Neural cell (in vitro differentiated cells): ENCODE measurements around the gene PBX2. TPM values are rescaled to one million over a fixed set of nuclear protein-coding genes. Genes with fewer than 3 reads are reported as not detected.

Source experiments
- H2AFZ ChIP-seq: fragments of 200-600, 300-800 bp; sonication (generic), shearing (Covaris generic); 2 replicates; pipeline ENCODE4 v1.6.0; 2014; ENCODE audit warnings: low read depth, mild to moderate bottlenecking, antibody characterized with exemption, low read length, moderate library complexity
- H3F3A ChIP-seq: fragments of 200-600 bp; shearing (Covaris generic); 2 replicates; pipeline ENCODE4 v1.6.1; 2016; ENCODE audit warnings: mild to moderate bottlenecking, moderate library complexity, mixed read lengths, antibody characterized with exemption, low read length; ENCODE audit not compliant: insufficient read depth, poor library complexity, severe bottlenecking
- H3K27ac ChIP-seq: fragments of 200-600, 300-800 bp; sonication (generic), shearing (Covaris generic); 2 replicates; pipeline ENCODE4 v1.5.1; 2014; ENCODE audit warnings: mild to moderate bottlenecking, low read length, moderate library complexity
- H3K27me3 ChIP-seq: fragments of 300-800, 200-600 bp; sonication (generic), shearing (Covaris generic); 2 replicates; pipeline ENCODE4 v1.6.0; 2014; ENCODE audit warnings: mild to moderate bottlenecking, low read depth, low read length, moderate library complexity; ENCODE audit not compliant: insufficient read depth
- H3K36me3 ChIP-seq: fragments of 300-800, 200-600 bp; sonication (generic), shearing (Covaris generic); 2 replicates; pipeline ENCODE4 v1.5.1; 2014; ENCODE audit warnings: mild to moderate bottlenecking, antibody characterized with exemption, low read length, moderate library complexity; ENCODE audit not compliant: insufficient read depth
- H3K4me2 ChIP-seq: fragments of 300-800, 200-600 bp; sonication (generic), shearing (Covaris generic); 2 replicates; pipeline ENCODE4 v1.6.0; 2014; ENCODE audit warnings: mild to moderate bottlenecking, low read length
- H3K4me3 ChIP-seq: fragments of 300-800, 200-600 bp; sonication (generic), shearing (Covaris generic); 2 replicates; pipeline ENCODE4 v1.5.1; 2014; ENCODE audit warnings: mild to moderate bottlenecking, low read length, moderate library complexity
- H3K79me2 ChIP-seq: fragments of 200-600 bp; shearing (Covaris generic); replicated peaks from 2 replicates; pipeline ENCODE4 v1.6.0; 2014; ENCODE audit warnings: mild to moderate bottlenecking, low read length, moderate library complexity; ENCODE audit not compliant: insufficient read depth
- H3K9ac ChIP-seq: fragments of 300-800, 200-600 bp; sonication (generic), shearing (Covaris generic); 2 replicates; pipeline ENCODE4 v1.6.1; 2016; ENCODE audit warnings: mild to moderate bottlenecking, low read length, mixed read lengths
- H3K9me2 ChIP-seq: fragments of 200-600 bp; shearing (Covaris generic); 2 replicates; pipeline ENCODE4 v1.6.1; 2016; ENCODE audit warnings: mild to moderate bottlenecking, low read length, mixed read lengths; ENCODE audit not compliant: insufficient read depth
- H3K9me3 ChIP-seq: fragments of 200-600, 300-800 bp; sonication (generic), shearing (Covaris generic); 2 replicates; pipeline ENCODE4 v1.6.1; 2016; ENCODE audit warnings: mild to moderate bottlenecking, mixed run types, low read length, moderate library complexity, mixed read lengths
- H4K20me1 ChIP-seq: fragments of 200-600 bp; shearing (Covaris generic); 2 replicates; pipeline ENCODE4 v1.6.1; 2016; ENCODE audit warnings: mild to moderate bottlenecking, mixed run types; ENCODE audit not compliant: insufficient read depth
- EP300 ChIP-seq: fragments of 450-650 bp; conservative IDR thresholded peaks from 2 replicates; pipeline ENCODE4 v1.6.1; 2014; ENCODE audit warnings: antibody characterized with exemption, mild to moderate bottlenecking, moderate library complexity; ENCODE audit not compliant: poor library complexity, severe bottlenecking
- EZH2 ChIP-seq: fragments of 200-600, 300-800 bp; shearing (Covaris generic), sonication (generic); IDR thresholded peaks from 2 replicates; pipeline ENCODE4 v1.6.1; 2014; ENCODE audit warnings: antibody characterized with exemption, low read length, borderline replicate concordance, mild to moderate bottlenecking; ENCODE audit not compliant: insufficient read depth, poor library complexity, severe bottlenecking
- MXI1 ChIP-seq: fragments of 450-650 bp; conservative IDR thresholded peaks from 2 replicates; pipeline ENCODE4 v1.6.1; 2014; ENCODE audit warnings: antibody characterized with exemption, mild to moderate bottlenecking; ENCODE audit not compliant: poor library complexity, severe bottlenecking
- RAD21 ChIP-seq: fragments of 450-650 bp; conservative IDR thresholded peaks from 2 replicates; pipeline ENCODE4 v1.6.1; 2014; ENCODE audit warnings: antibody characterized with exemption, mild to moderate bottlenecking, moderate library complexity
- SMC3 ChIP-seq: fragments of 450-650 bp; conservative IDR thresholded peaks from 2 replicates; pipeline ENCODE4 v1.6.1; 2014; ENCODE audit warnings: antibody characterized with exemption, mild to moderate bottlenecking, moderate library complexity; ENCODE audit not compliant: poor library complexity
- TAF1 ChIP-seq: IDR thresholded peaks from 2 replicates; pipeline ENCODE4 v1.6.1; 2012; ENCODE audit warnings: low read depth
- polyA plus RNA-seq: library from polyadenylated mRNA; depleted of rRNA; stranded (reverse); fragments of >200 nt; gene quantifications from 2 replicates; pipeline ENCODE4 v1.2.3, GENCODE V29; 2014
- TF ChIP-seq, protein P1 (sequence below): fragments of 450-650 bp; IDR thresholded peaks from 2 replicates; pipeline ENCODE4 v1.5.1; 2014; ENCODE audit warnings: antibody characterized with exemption, mild to moderate bottlenecking, moderate library complexity; ENCODE audit not compliant: poor library complexity, severe bottlenecking
- TF ChIP-seq, protein P2 (sequence below): IDR thresholded peaks from 2 replicates; pipeline ENCODE4 v1.6.1; 2012; ENCODE audit warnings: borderline replicate concordance

PBX2 gene
- polyA plus RNA-seq, 1 donor from 2014 or later: 53.2 TPM

DNA sequence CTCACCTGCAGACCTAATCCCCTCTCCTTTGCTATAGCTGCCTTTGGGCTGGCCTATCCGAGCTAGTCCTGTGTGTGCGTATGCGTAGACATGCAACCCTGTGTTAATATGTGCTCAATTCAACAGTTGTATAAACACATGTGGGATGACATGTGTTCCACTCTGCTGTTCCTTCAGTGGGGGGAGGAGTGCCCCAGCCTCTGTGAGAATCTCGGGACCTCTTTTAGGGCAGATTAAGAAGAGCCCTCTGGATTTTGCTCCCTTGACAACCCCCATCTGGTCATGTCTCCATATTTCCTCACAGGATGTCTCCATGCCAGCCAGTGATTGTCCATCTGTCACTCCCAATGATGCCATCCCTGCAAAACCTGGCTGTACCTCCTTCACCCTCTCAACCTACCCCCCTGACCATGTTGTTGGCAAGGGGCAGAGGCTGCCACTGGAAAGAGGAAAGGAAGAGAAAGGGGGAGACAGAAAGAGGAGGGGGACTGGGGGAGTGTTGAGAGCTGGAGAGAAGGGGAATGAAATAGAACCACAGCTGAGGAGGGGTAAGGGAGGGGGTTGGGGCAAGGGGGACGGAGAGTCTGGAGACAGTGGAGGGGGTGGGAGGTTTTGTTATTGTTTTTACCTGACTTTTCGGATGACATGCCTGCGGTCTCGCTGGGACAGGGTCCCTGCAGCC lies 38.7 kb downstream of the PBX2 start:
- Histone ChIP-seq H3F3A (no peaks in the 10 kb centered on the region), H3K9me2 (no peaks in the 10 kb centered on the region), H3K9ac (peak overlapping the region; percentile 53), H3K4me2 (peak overlapping the region; percentile 51), H3K27me3 (peaks cover 47% of the 10 kb centered on the region), H3K4me3 (peak overlapping the region; percentile 79), H3K36me3 (no peaks in the 10 kb centered on the region), H4K20me1 (no peaks in the 10 kb centered on the region), H3K79me2 (peaks cover 9% of the 10 kb centered on the region), H3K9me3 (no peaks in the 10 kb centered on the region), H2AFZ (no peak overlapping the region), H3K27ac (no peak overlapping the region)
- TF ChIP-seq SMC3 (no peak), TAF1 (no peak), EZH2 (no peak), MXI1 (peak; percentile 39), EP300 (no peak), RAD21 (no peak)
- TF ChIP-seq, protein P1, sequence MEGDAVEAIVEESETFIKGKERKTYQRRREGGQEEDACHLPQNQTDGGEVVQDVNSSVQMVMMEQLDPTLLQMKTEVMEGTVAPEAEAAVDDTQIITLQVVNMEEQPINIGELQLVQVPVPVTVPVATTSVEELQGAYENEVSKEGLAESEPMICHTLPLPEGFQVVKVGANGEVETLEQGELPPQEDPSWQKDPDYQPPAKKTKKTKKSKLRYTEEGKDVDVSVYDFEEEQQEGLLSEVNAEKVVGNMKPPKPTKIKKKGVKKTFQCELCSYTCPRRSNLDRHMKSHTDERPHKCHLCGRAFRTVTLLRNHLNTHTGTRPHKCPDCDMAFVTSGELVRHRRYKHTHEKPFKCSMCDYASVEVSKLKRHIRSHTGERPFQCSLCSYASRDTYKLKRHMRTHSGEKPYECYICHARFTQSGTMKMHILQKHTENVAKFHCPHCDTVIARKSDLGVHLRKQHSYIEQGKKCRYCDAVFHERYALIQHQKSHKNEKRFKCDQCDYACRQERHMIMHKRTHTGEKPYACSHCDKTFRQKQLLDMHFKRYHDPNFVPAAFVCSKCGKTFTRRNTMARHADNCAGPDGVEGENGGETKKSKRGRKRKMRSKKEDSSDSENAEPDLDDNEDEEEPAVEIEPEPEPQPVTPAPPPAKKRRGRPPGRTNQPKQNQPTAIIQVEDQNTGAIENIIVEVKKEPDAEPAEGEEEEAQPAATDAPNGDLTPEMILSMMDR: no peak
- TF ChIP-seq, protein P2, sequence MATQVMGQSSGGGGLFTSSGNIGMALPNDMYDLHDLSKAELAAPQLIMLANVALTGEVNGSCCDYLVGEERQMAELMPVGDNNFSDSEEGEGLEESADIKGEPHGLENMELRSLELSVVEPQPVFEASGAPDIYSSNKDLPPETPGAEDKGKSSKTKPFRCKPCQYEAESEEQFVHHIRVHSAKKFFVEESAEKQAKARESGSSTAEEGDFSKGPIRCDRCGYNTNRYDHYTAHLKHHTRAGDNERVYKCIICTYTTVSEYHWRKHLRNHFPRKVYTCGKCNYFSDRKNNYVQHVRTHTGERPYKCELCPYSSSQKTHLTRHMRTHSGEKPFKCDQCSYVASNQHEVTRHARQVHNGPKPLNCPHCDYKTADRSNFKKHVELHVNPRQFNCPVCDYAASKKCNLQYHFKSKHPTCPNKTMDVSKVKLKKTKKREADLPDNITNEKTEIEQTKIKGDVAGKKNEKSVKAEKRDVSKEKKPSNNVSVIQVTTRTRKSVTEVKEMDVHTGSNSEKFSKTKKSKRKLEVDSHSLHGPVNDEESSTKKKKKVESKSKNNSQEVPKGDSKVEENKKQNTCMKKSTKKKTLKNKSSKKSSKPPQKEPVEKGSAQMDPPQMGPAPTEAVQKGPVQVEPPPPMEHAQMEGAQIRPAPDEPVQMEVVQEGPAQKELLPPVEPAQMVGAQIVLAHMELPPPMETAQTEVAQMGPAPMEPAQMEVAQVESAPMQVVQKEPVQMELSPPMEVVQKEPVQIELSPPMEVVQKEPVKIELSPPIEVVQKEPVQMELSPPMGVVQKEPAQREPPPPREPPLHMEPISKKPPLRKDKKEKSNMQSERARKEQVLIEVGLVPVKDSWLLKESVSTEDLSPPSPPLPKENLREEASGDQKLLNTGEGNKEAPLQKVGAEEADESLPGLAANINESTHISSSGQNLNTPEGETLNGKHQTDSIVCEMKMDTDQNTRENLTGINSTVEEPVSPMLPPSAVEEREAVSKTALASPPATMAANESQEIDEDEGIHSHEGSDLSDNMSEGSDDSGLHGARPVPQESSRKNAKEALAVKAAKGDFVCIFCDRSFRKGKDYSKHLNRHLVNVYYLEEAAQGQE: no peak

DNA sequence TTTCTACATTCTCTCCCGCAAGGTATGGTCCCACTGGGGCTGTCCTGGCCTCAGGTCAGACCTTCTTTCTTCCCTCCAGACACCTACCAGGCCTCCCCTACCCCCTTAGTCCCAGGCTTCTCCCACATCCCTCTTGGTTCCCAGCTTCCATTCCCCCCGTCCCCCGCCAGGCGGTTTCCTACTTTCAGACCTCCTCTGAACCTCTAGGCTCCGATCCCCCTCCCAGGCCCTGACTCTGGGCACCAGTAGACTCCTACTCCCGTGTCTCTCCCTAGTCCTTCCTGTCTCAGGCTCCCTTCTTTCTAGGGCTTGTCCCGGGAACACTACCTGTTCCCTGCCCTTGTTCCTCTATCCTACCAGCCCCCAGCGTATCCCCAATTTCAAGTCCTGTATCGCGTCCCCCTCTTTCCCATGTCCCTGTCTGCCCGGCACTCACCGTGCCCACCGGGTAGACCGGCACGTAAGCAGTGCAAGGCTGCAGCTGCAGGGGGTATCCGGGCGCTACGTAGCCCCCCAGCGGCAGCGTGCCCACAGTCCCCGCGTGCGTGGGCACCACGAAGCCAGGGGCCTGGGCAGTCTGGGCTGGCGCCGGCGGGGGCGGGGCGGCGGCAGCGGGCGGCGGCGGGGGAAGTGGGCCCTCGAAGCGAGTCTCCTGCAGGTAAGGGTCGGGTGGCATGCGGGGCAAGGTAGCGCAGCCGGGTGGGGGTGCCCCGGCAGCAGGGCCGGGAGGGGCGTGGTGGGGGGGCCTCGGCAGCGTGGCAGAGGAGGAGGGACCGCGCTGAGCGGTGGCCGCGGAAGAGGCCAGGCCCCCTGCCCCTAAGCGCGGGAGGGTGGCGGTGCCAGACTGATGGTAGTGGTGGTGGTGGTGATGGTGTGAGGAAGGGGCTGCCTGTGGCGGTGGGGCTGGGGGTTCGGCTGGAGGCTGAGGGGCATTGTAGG lies 39.8 kb downstream of the PBX2 start:
- H3K27me3 ChIP-seq: peaks cover 47% of the 10 kb centered on the region
- no peak overlapping the region for H3K27ac ChIP-seq
- no peak overlapping the region for H2AFZ ChIP-seq
- H3K4me3 ChIP-seq: peak overlapping the region; percentile 79
- no peaks in the 10 kb centered on the region for H3K36me3 ChIP-seq
- H3K4me2 ChIP-seq: no peak overlapping the region
- no peaks in the 10 kb centered on the region for H3K9me3 ChIP-seq
- peak overlapping the region; percentile 9 for H3K9ac ChIP-seq
- no peaks in the 10 kb centered on the region for H3F3A ChIP-seq
- peaks cover 6% of the 10 kb centered on the region for H3K79me2 ChIP-seq
- H4K20me1 ChIP-seq: no peaks in the 10 kb centered on the region
- no peaks in the 10 kb centered on the region for H3K9me2 ChIP-seq
- TF ChIP-seq EP300 (no peak), SMC3 (no peak), EZH2 (no peak)
- TF ChIP-seq, protein P2: no peak
